A549 (cell line): ENCODE measurements around the gene ACTG1. TPM values are rescaled to one million over a fixed set of nuclear protein-coding genes. Genes with fewer than 3 reads are reported as not detected.

Source experiments
- BHLHE40 ChIP-seq: IDR thresholded peaks from 2 replicates; pipeline ENCODE4 v1.6.1; 2012; ENCODE audit warnings: low read depth, low read length, inconsistent platforms
- CBX2 ChIP-seq: fragments of 200-600 bp; sonication (generic); IDR thresholded peaks from 2 replicates; pipeline ENCODE4 v1.6.1; 2016; ENCODE audit warnings: low read depth, mild to moderate bottlenecking, borderline replicate concordance
- CHD2 ChIP-seq: fragments of 150-350 bp; IDR thresholded peaks from 2 replicates; pipeline ENCODE4 v1.6.1; 2014; ENCODE audit warnings: low read length; ENCODE audit not compliant: partially characterized antibody
- CHD4 ChIP-seq: fragments of 200-600 bp; sonication (generic); IDR thresholded peaks from 2 replicates; pipeline ENCODE4 v1.6.1; 2016; ENCODE audit warnings: antibody characterized with exemption, mild to moderate bottlenecking, borderline replicate concordance
- EHF ChIP-seq: fragments of 250-450 bp; sonication (Bioruptor Pico); IDR thresholded peaks from 2 replicates; pipeline ENCODE4 v1.5.0; 2020; ENCODE audit warnings: mild to moderate bottlenecking
- EHMT2 ChIP-seq: fragments of 200-600 bp; sonication (generic); IDR thresholded peaks from 2 replicates; pipeline ENCODE4 v1.6.1; 2016; ENCODE audit warnings: antibody characterized with exemption, low read depth, mild to moderate bottlenecking, moderate library complexity
- EP300 ChIP-seq, 2 experiments: fragments of >200 bp; sonication (Bioruptor Twin); formaldehyde crosslinking; IDR thresholded peaks; 2 replicates in 1 of 2; 3 replicates in 1 of 2; pipeline ENCODE4 v1.6.1; 2016 to 2017
- FOSL2 ChIP-seq, 2 experiments: fragments of 450-650 bp in 1 of 2; fragments of >200 bp in 1 of 2; sonication (Bioruptor Twin) in 1 of 2; formaldehyde crosslinking; IDR thresholded peaks; 2 replicates each; pipeline versions ENCODE4 v1.5.0 to v1.6.1; 2016 to 2020; ENCODE audit warnings: mild to moderate bottlenecking in 1 of 2, moderate library complexity in 1 of 2
- GATA3 ChIP-seq: IDR thresholded peaks from 2 replicates; pipeline ENCODE4 v1.6.1; 2012; ENCODE audit warnings: borderline replicate concordance
- HDAC2 ChIP-seq: fragments of 200-600 bp; sonication (generic); IDR thresholded peaks from 2 replicates; pipeline ENCODE4 v1.6.1; 2016
- HOXA7 ChIP-seq: fragments of 250-450 bp; sonication (Bioruptor Pico); IDR thresholded peaks from 2 replicates; pipeline ENCODE4 v1.5.0; 2020; ENCODE audit warnings: mild to moderate bottlenecking, moderate library complexity
- HOXB13 ChIP-seq: fragments of 250-450 bp; sonication (Bioruptor Pico); IDR thresholded peaks from 2 replicates; pipeline ENCODE4 v1.5.0; 2020; ENCODE audit warnings: low read depth, mild to moderate bottlenecking, moderate library complexity
- HOXB5 ChIP-seq: fragments of 250-450 bp; sonication (Bioruptor Pico); IDR thresholded peaks from 2 replicates; pipeline ENCODE4 v1.5.0; 2020; ENCODE audit warnings: mild to moderate bottlenecking, moderate library complexity
- JUN ChIP-seq, 2 experiments: fragments of >200 bp; sonication (Bioruptor Twin); formaldehyde crosslinking; IDR thresholded peaks; 2 replicates in 1 of 2; 3 replicates in 1 of 2; pipeline ENCODE4 v1.6.1; 2016 to 2017
- JUNB ChIP-seq: fragments of >200 bp; sonication (Bioruptor Twin); formaldehyde crosslinking; IDR thresholded peaks from 2 replicates; pipeline ENCODE4 v1.6.1; 2016
- MAZ ChIP-seq: fragments of 150-350 bp; IDR thresholded peaks from 2 replicates; pipeline ENCODE4 v1.6.1; 2014; ENCODE audit warnings: antibody characterized with exemption, low read depth, low read length, borderline replicate concordance
- NFE2L2 ChIP-seq: fragments of 150-350 bp; conservative IDR thresholded peaks from 2 replicates; pipeline ENCODE4 v1.6.1; 2014; ENCODE audit warnings: low read length
- NR3C1 ChIP-seq: fragments of >200 bp; sonication (Bioruptor Twin); formaldehyde crosslinking; IDR thresholded peaks from 3 replicates; pipeline ENCODE4 v1.6.1; 2017
- PHF8 ChIP-seq: fragments of 200-600 bp; sonication (generic); IDR thresholded peaks from 2 replicates; pipeline ENCODE4 v1.6.1; 2016; ENCODE audit warnings: low read depth, mild to moderate bottlenecking, antibody characterized with exemption, moderate library complexity, borderline replicate concordance
- RAD21 ChIP-seq, 2 experiments: fragments of >200 bp in 1 of 2; sonication (Bioruptor Twin) in 1 of 2; formaldehyde crosslinking in 1 of 2; IDR thresholded peaks in 1 of 2; conservative IDR thresholded peaks in 1 of 2; 2 replicates in 1 of 2; 3 replicates in 1 of 2; pipeline ENCODE4 v1.6.1; 2012 to 2018; ENCODE audit warnings: inconsistent platforms in 1 of 2
- RCOR1 ChIP-seq: fragments of 150-350 bp; IDR thresholded peaks from 2 replicates; pipeline ENCODE4 v1.6.1; 2014; ENCODE audit warnings: antibody characterized with exemption, low read length, low read depth
- RNF2 ChIP-seq: fragments of 200-600 bp; sonication (generic); IDR thresholded peaks from 2 replicates; pipeline ENCODE4 v1.6.1; 2016; ENCODE audit warnings: low read depth, mild to moderate bottlenecking, antibody characterized with exemption, moderate library complexity, borderline replicate concordance
- ZFP36 ChIP-seq: fragments of 450-650 bp; IDR thresholded peaks from 2 replicates; pipeline ENCODE4 v1.6.1; 2014; ENCODE audit warnings: borderline replicate concordance; ENCODE audit not compliant: partially characterized antibody
- ZSCAN20 ChIP-seq: fragments of 250-450 bp; sonication (Bioruptor Pico); IDR thresholded peaks from 2 replicates; pipeline ENCODE4 v1.8.0; 2022; ENCODE audit warnings: mild to moderate bottlenecking, moderate library complexity
- polyA plus RNA-seq, 4 experiments: library from polyadenylated mRNA; depleted of rRNA in 3 of 4; stranded (reverse); fragments of >200 nt; fragmentation: RNase III in 1 of 4; extraction: RNeasy Plus Mini Kit Qiagen cat#74134 plus additional on column Dnase treatment in 1 of 4; gene quantifications; 2 replicates in 3 of 4; 3 replicates in 1 of 4; pipeline ENCODE4 v1.2.3, GENCODE V29; 2011 to 2017
- TF ChIP-seq, protein P1 (sequence below): fragments of 200-600 bp; sonication (generic); IDR thresholded peaks from 2 replicates; pipeline ENCODE4 v1.6.1; 2016; ENCODE audit warnings: antibody characterized with exemption, mild to moderate bottlenecking, moderate library complexity
- TF ChIP-seq, protein P2 (sequence below): fragments of 250-450 bp; sonication (Bioruptor Pico); IDR thresholded peaks from 2 replicates; pipeline ENCODE4 v1.5.0; 2021; ENCODE audit warnings: mild to moderate bottlenecking, moderate library complexity, borderline replicate concordance
- TF ChIP-seq, protein P3 (sequence below): IDR thresholded peaks from 2 replicates; pipeline ENCODE4 v1.6.1; 2012
- TF ChIP-seq, protein P4 (sequence below): fragments of >200 bp; sonication (Bioruptor Twin); formaldehyde crosslinking; IDR thresholded peaks from 2 replicates; pipeline ENCODE4 v1.6.1; 2016
- TF ChIP-seq, protein P5 (sequence below): IDR thresholded peaks from 2 replicates; pipeline ENCODE4 v1.6.1; 2012; ENCODE audit warnings: low read depth, borderline replicate concordance

The ACTG1 gene
- polyA plus RNA-seq, 2 of the 4 experiments (the other 2 are of a cell fraction): 2,042 to 7,263 TPM

DNA sequence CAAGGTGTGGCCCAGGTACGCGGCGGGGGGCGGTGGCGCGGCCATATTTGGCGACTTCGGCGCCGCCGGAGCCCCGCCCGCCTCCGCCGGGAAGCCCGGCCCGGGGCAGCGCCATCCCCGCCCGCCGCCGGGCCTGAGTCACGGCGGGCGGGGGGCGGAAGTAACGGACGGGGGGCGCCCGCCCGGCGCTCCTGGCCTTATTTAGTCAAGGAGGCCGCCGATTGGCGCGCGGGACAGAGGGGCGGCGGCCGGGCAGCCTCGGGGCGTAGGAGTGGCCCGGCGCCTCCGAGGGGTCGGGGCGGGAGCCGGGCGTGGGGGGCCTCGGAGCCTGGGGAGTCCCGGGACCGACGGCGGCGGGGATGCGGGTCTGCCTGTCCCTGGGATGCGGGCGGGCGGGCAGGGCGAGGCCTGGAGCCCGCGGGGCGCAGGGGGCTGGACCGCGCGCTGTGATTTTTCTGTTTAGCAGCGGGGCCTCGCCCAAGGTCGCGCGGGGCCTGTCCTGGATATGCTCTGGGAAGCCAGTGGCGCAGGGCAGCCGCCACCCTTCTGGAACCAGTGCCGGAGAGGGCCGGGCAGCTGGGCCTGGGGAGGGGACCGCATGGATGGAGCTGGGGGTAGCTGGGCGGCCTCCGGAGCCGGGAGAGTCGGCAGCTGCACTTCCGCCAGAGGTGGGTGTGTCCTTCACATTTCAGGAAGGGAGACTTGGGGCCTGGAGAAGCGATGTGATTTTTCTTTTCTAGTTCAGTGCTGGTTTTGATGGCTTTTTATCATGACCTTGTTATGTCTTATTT is 2.3 kb upstream of the ACTG1 start (continued):
- peak; percentile 37; the same call in 1 of the 2 replicates for TF ChIP-seq PHF8
- TF ChIP-seq JUNB: no peak
- no peak for TF ChIP-seq NFE2L2
- no peak for TF ChIP-seq HOXA7
- TF ChIP-seq ZSCAN20 (CRISPR knock-in tag): no peak
- TF ChIP-seq CHD4: no peak
- TF ChIP-seq, protein P1, sequence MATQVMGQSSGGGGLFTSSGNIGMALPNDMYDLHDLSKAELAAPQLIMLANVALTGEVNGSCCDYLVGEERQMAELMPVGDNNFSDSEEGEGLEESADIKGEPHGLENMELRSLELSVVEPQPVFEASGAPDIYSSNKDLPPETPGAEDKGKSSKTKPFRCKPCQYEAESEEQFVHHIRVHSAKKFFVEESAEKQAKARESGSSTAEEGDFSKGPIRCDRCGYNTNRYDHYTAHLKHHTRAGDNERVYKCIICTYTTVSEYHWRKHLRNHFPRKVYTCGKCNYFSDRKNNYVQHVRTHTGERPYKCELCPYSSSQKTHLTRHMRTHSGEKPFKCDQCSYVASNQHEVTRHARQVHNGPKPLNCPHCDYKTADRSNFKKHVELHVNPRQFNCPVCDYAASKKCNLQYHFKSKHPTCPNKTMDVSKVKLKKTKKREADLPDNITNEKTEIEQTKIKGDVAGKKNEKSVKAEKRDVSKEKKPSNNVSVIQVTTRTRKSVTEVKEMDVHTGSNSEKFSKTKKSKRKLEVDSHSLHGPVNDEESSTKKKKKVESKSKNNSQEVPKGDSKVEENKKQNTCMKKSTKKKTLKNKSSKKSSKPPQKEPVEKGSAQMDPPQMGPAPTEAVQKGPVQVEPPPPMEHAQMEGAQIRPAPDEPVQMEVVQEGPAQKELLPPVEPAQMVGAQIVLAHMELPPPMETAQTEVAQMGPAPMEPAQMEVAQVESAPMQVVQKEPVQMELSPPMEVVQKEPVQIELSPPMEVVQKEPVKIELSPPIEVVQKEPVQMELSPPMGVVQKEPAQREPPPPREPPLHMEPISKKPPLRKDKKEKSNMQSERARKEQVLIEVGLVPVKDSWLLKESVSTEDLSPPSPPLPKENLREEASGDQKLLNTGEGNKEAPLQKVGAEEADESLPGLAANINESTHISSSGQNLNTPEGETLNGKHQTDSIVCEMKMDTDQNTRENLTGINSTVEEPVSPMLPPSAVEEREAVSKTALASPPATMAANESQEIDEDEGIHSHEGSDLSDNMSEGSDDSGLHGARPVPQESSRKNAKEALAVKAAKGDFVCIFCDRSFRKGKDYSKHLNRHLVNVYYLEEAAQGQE: no peak
- no peak for TF ChIP-seq CHD2
- TF ChIP-seq HDAC2: no peak
- TF ChIP-seq, protein P2, sequence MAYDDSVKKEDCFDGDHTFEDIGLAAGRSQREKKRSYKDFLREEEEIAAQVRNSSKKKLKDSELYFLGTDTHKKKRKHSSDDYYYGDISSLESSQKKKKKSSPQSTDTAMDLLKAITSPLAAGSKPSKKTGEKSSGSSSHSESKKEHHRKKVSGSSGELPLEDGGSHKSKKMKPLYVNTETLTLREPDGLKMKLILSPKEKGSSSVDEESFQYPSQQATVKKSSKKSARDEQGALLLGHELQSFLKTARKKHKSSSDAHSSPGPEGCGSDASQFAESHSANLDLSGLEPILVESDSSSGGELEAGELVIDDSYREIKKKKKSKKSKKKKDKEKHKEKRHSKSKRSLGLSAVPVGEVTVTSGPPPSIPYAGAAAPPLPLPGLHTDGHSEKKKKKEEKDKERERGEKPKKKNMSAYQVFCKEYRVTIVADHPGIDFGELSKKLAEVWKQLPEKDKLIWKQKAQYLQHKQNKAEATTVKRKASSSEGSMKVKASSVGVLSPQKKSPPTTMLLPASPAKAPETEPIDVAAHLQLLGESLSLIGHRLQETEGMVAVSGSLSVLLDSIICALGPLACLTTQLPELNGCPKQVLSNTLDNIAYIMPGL (CRISPR knock-in tag): 0 out of 2 replicates have a peak, but pooled peaks have one; percentile 67
- no peak for TF ChIP-seq GATA3
- peak; percentile 50 for TF ChIP-seq FOSL2 (IDR thresholded peaks at IDR 0.05)
- TF ChIP-seq FOSL2 (CRISPR knock-in tag; IDR thresholded peaks at IDR 0.05): peak; percentile 88
- no peak for TF ChIP-seq EHF (CRISPR knock-in tag)
- peak; percentile 71 to 90; a peak in 4 of 5 replicates for TF ChIP-seq JUN (IDR thresholded peaks at IDR 0.05)
- no peak for TF ChIP-seq ZFP36
- no peak; the same call in 1 of the 2 replicates for TF ChIP-seq MAZ
- TF ChIP-seq HOXB13 (CRISPR knock-in tag): no peak
- TF ChIP-seq RCOR1: no peak
- TF ChIP-seq, protein P3, sequence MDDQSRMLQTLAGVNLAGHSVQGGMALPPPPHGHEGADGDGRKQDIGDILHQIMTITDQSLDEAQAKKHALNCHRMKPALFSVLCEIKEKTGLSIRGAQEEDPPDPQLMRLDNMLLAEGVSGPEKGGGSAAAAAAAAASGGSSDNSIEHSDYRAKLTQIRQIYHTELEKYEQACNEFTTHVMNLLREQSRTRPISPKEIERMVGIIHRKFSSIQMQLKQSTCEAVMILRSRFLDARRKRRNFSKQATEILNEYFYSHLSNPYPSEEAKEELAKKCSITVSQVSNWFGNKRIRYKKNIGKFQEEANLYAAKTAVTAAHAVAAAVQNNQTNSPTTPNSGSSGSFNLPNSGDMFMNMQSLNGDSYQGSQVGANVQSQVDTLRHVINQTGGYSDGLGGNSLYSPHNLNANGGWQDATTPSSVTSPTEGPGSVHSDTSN: peak; percentile 51; the same call in 1 of the 2 replicates
- no peak for TF ChIP-seq HOXB5 (CRISPR knock-in tag)
- TF ChIP-seq CBX2: no peak
- no peak for TF ChIP-seq BHLHE40
- TF ChIP-seq, protein P4, sequence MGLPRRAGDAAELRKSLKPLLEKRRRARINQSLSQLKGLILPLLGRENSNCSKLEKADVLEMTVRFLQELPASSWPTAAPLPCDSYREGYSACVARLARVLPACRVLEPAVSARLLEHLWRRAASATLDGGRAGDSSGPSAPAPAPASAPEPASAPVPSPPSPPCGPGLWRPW: no peak
- TF ChIP-seq EHMT2: no peak
- no peak for TF ChIP-seq RAD21 (conservative IDR thresholded peaks at IDR 0.05 in 1 of 2, IDR thresholded peaks at IDR 0.05 in 1 of 2)
- no peak for TF ChIP-seq NR3C1
- TF ChIP-seq EP300 (IDR thresholded peaks at IDR 0.05): peak in 1 of 2 experiments; percentile 22; a peak in 1 of 5 replicates
- TF ChIP-seq, protein P5, sequence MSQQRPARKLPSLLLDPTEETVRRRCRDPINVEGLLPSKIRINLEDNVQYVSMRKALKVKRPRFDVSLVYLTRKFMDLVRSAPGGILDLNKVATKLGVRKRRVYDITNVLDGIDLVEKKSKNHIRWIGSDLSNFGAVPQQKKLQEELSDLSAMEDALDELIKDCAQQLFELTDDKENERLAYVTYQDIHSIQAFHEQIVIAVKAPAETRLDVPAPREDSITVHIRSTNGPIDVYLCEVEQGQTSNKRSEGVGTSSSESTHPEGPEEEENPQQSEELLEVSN: no peak
- no peak for TF ChIP-seq RNF2
